ENCODE data around the gene MAJIN.

The MAJIN gene

DNA sequence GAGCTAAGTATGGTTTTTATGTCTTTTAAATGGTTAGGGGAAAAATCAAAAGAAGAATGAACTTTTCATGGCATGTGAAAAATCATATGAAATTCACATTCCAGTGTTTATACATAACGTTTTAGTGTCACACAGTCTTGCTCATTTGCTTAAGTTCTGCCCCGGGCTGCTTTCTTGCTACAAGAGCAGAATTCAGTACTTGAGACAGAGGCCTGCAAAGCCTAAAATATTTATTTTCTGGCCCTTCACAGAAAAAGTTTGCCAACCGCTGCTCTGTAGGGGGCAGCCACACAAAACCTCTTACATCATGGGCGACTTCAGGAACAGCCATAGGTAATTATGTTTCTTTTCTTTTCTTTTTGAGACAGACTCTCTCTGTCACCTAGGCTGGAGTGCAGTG lies 53.9 kb downstream of the MAJIN start:
- TF ChIP-seq, protein P1, sequence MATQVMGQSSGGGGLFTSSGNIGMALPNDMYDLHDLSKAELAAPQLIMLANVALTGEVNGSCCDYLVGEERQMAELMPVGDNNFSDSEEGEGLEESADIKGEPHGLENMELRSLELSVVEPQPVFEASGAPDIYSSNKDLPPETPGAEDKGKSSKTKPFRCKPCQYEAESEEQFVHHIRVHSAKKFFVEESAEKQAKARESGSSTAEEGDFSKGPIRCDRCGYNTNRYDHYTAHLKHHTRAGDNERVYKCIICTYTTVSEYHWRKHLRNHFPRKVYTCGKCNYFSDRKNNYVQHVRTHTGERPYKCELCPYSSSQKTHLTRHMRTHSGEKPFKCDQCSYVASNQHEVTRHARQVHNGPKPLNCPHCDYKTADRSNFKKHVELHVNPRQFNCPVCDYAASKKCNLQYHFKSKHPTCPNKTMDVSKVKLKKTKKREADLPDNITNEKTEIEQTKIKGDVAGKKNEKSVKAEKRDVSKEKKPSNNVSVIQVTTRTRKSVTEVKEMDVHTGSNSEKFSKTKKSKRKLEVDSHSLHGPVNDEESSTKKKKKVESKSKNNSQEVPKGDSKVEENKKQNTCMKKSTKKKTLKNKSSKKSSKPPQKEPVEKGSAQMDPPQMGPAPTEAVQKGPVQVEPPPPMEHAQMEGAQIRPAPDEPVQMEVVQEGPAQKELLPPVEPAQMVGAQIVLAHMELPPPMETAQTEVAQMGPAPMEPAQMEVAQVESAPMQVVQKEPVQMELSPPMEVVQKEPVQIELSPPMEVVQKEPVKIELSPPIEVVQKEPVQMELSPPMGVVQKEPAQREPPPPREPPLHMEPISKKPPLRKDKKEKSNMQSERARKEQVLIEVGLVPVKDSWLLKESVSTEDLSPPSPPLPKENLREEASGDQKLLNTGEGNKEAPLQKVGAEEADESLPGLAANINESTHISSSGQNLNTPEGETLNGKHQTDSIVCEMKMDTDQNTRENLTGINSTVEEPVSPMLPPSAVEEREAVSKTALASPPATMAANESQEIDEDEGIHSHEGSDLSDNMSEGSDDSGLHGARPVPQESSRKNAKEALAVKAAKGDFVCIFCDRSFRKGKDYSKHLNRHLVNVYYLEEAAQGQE (IDR thresholded peaks at IDR 0.05; ENCODE audit: low read depth): peak; percentile 34; the same call in 1 of the 2 replicates
- no peak for TF ChIP-seq EGR1 (IDR thresholded peaks at IDR 0.05)

DNA sequence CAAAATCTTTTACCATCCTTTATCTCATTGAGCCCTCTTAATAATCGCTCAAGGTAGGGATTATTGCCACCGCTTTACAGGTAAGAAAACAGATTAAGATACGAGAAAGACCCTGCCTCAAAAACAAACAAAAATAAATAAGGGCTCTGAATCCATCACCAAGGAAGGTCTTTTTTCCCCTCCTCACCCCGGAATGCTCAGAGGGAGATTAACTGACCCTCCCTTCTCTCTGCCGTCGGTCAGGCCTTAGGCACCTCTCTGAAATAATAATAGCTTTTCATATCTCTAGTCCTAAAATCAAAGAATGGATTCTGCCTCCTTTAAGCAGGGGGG lies 54.3 kb downstream of the MAJIN start:
- TF ChIP-seq EP300 (IDR thresholded peaks at IDR 0.05; ENCODE audit: borderline replicate concordance) (no peak), FOXM1 (IDR thresholded peaks at IDR 0.05; ENCODE audit: borderline replicate concordance, low read depth) (no peak), TEAD4 (IDR thresholded peaks at IDR 0.05) (no peak), CREB1 (IDR thresholded peaks at IDR 0.05; ENCODE audit: low read depth) (no peak), YY1 (IDR thresholded peaks at IDR 0.05; ENCODE audit: low read depth) (no peak), TCF12 (IDR thresholded peaks at IDR 0.05; ENCODE audit: low read depth) (no peak), TAF1 (IDR thresholded peaks at IDR 0.05; ENCODE audit: low read depth) (no peak), CEBPB (IDR thresholded peaks at IDR 0.05) (no peak), RAD21 (IDR thresholded peaks at IDR 0.05; ENCODE audit: low read depth) (no peak), EGR1 (IDR thresholded peaks at IDR 0.05) (no peak), NFIC (IDR thresholded peaks at IDR 0.05) (no peak), ZBTB7A (IDR thresholded peaks at IDR 0.05; ENCODE audit: low read depth) (no peak)
- TF ChIP-seq, protein P2, sequence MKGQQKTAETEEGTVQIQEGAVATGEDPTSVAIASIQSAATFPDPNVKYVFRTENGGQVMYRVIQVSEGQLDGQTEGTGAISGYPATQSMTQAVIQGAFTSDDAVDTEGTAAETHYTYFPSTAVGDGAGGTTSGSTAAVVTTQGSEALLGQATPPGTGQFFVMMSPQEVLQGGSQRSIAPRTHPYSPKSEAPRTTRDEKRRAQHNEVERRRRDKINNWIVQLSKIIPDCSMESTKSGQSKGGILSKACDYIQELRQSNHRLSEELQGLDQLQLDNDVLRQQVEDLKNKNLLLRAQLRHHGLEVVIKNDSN (IDR thresholded peaks at IDR 0.05): no peak
- TF ChIP-seq, protein P3, sequence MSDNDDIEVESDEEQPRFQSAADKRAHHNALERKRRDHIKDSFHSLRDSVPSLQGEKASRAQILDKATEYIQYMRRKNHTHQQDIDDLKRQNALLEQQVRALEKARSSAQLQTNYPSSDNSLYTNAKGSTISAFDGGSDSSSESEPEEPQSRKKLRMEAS (IDR thresholded peaks at IDR 0.05): no peak
- TF ChIP-seq, protein P1 (IDR thresholded peaks at IDR 0.05; ENCODE audit: low read depth): no peak

DNA sequence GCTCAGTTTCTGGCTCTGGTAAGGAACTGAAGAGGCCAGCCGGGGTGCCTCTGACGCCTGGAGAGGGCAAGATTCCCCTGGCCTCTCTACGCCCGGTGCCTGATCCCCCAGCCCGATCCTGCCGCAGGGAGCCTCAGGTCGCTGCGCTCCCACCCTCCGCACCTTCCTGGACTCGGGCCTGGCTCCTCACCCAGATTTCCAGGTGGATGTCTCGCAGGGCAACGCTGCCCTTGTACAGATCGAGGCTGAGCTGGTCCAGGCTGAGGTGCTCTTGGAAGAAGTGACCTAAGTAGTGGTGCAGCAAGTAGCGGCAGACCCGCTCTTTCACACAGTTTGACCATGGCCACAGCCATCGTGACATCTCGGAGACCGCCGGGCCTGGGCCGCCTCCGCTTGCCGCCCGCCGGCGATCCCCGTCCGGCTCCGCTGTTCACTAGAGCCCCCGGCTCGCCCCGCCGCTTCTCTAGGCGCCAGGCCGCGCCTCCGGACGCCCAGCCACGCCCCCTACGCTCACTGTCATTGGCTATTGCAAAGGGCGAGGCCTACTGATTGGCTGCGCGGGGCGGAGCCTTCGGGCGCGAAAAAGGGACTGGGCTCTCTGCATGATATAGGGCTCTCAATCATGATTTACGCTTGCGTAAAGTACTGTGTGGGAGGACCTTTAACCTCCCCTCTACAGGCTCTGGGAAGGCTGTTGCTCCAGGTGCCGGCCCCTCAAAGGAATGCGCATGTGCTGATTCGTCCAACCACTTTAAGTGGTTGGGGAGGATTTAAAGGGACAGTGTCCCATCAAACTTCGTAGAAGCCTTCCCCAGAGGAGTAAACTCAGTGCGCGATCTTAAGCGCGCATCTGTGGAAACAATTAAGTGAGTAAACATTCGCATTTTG lies 54.9 kb downstream of the MAJIN start, which contains the start of gene ATG2A:
Gene ATG2A, minus strand, starts transcription at position 435 of the 888 bp plus-strand sequence. Its CDS starts 74 bp downstream, at position 361.
- peak; percentile 85 for TF ChIP-seq TAF1 (IDR thresholded peaks at IDR 0.05; ENCODE audit: low read depth)
- peak; percentile 37; the same call in 1 of the 2 replicates for TF ChIP-seq EGR1 (IDR thresholded peaks at IDR 0.05)
- no peak for TF ChIP-seq CREB1 (IDR thresholded peaks at IDR 0.05; ENCODE audit: low read depth)
- TF ChIP-seq, protein P1 (IDR thresholded peaks at IDR 0.05; ENCODE audit: low read depth): no peak
- TF ChIP-seq, protein P2 (IDR thresholded peaks at IDR 0.05): 0 out of 2 replicates have a peak, but pooled peaks have one; percentile 6
- TF ChIP-seq TCF12 (IDR thresholded peaks at IDR 0.05; ENCODE audit: low read depth): peak; percentile 22; the same call in 1 of the 2 replicates
- 0 out of 2 replicates have a peak, but pooled peaks have one; percentile 12 for TF ChIP-seq CEBPB (IDR thresholded peaks at IDR 0.05)
- TF ChIP-seq, protein P3 (IDR thresholded peaks at IDR 0.05): peak; percentile 58; the same call in 1 of the 2 replicates
- no peak for TF ChIP-seq ZBTB7A (IDR thresholded peaks at IDR 0.05; ENCODE audit: low read depth)
- TF ChIP-seq YY1 (IDR thresholded peaks at IDR 0.05; ENCODE audit: low read depth): peak; percentile 56; the same call in 1 of the 2 replicates

DNA sequence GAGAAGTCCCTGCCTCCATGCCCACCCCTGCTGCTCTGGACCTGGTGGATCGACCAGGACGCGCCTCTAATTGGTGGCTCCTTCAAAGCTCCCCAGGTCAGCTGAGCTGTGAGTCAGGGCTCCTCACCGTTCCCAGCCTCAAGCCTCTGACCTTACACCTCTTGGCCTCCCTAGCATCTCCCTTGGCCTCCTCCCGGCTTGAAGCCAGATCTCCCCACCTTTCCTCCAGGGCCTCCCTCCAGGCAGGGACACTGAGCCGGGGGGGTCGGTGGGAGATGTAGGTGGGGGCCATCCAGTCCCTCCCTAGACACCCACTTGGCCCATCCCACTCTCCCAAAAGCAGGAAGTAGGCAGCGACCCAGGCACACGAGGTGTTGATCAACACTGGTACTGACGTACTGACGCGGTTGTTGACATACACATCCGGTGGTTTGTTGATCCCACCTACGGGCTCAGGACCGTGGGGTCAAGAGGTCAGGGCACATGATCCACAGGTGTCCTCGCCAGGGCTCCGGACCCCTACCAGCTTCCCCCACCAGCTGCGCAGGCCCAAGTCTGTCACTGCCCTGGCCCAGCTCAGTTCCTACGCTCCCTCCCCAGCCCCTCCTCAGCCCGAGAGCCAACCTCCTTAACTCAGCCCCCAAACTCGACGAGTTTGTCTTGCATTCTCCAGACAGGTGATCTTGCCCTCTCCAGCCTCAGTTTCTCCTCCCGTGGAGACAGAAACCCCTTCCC lies 55.7 kb downstream of the MAJIN start:
- TF ChIP-seq YY1 (IDR thresholded peaks at IDR 0.05; ENCODE audit: low read depth) (no peak), CREB1 (IDR thresholded peaks at IDR 0.05; ENCODE audit: low read depth) (no peak), TEAD4 (IDR thresholded peaks at IDR 0.05) (no peak), CEBPB (IDR thresholded peaks at IDR 0.05) (no peak)
- TF ChIP-seq, protein P1 (IDR thresholded peaks at IDR 0.05; ENCODE audit: low read depth): no peak
- TF ChIP-seq, protein P3 (IDR thresholded peaks at IDR 0.05): peak; percentile 44

All from Ishikawa (cell line).